ENCODE data around the gene LRMDA. TPM values are rescaled to one million over a fixed set of nuclear protein-coding genes. Genes with fewer than 3 reads are reported as not detected.
"Not testable (repeated sequence)": the region's sequence is repeated elsewhere in the genome, so short reads cannot be mapped to it uniquely, and the experiment has no call there.

LRMDA gene
- total RNA-seq, 1 donor from 2014 or later = 7.3 TPM

GRCh38 chr10:75508239-75508813, 76.9 kb downstream of the LRMDA start:
- H3K4me3 ChIP-seq (ENCODE audit: low read length in 3 of 3) = no peak overlapping the region
- no peaks in the 10 kb centered on the region for H3K4me1 ChIP-seq (ENCODE audit: control insufficient read depth in 3 of 3, insufficient read depth in 3 of 3, low read length in 3 of 3)
- H3K27me3 ChIP-seq (ENCODE audit: control insufficient read depth in 3 of 3, insufficient read depth in 3 of 3, low read length in 3 of 3) = peaks cover 0 to 3% (median 0%) of the 10 kb centered on the region in 3 donors
- no peaks in the 10 kb centered on the region for H3K9me3 ChIP-seq (ENCODE audit: control insufficient read depth in 3 of 3, low read length in 3 of 3)
- H3K36me3 ChIP-seq (ENCODE audit: control insufficient read depth in 3 of 3, insufficient read depth in 3 of 3, low read length in 3 of 3) = no peaks in the 10 kb centered on the region
- H3K27ac ChIP-seq (ENCODE audit: low read depth, low read length) = no peak overlapping the region
- H3K9ac ChIP-seq (ENCODE audit: low read depth in 1 of 3, low read length in 3 of 3) = no peak overlapping the region

- H3K36me3 ChIP-seq (ENCODE audit: control insufficient read depth in 3 of 3, insufficient read depth in 3 of 3, low read length in 3 of 3) = no peaks in the 10 kb centered on the region
- no peak overlapping the region for H3K9ac ChIP-seq (ENCODE audit: low read depth in 1 of 3, low read length in 3 of 3)
- no peak overlapping the region for H3K27ac ChIP-seq (ENCODE audit: low read depth, low read length)
- no peaks in the 10 kb centered on the region for H3K9me3 ChIP-seq (ENCODE audit: control insufficient read depth in 3 of 3, low read length in 3 of 3)
- no peaks in the 10 kb centered on the region for H3K4me1 ChIP-seq (ENCODE audit: control insufficient read depth in 3 of 3, insufficient read depth in 3 of 3, low read length in 3 of 3)
- H3K4me3 ChIP-seq (ENCODE audit: low read length in 3 of 3) = no peak overlapping the region
- H3K27me3 ChIP-seq (ENCODE audit: control insufficient read depth in 3 of 3, insufficient read depth in 3 of 3, low read length in 3 of 3) = peaks cover 0 to 4% (median 0%) of the 10 kb centered on the region in 3 donors
Observed at GRCh38 chr10:75508814-75509306, 77.4 kb downstream of the LRMDA start.

- Histone ChIP-seq H3K27ac (ENCODE audit: low read depth, low read length) (no peak overlapping the region), H3K27me3 (ENCODE audit: control insufficient read depth in 3 of 3, insufficient read depth in 3 of 3, low read length in 3 of 3) (peaks cover 0 to 4% (median 0%) of the 10 kb centered on the region in 3 donors), H3K9ac (ENCODE audit: low read depth in 1 of 3, low read length in 3 of 3) (no peak overlapping the region), H3K4me3 (ENCODE audit: low read length in 3 of 3) (no peak overlapping the region), H3K4me1 (ENCODE audit: control insufficient read depth in 3 of 3, insufficient read depth in 3 of 3, low read length in 3 of 3) (no peaks in the 10 kb centered on the region), H3K36me3 (ENCODE audit: control insufficient read depth in 3 of 3, insufficient read depth in 3 of 3, low read length in 3 of 3) (no peaks in the 10 kb centered on the region), H3K9me3 (ENCODE audit: control insufficient read depth in 3 of 3, low read length in 3 of 3) (no peaks in the 10 kb centered on the region)
Observed at GRCh38 chr10:75509706-75510105, 78.3 kb downstream of the LRMDA start.

- no peaks in the 10 kb centered on the region for H3K36me3 ChIP-seq (ENCODE audit: control insufficient read depth in 3 of 3, insufficient read depth in 3 of 3, low read length in 3 of 3)
- H3K9me3 ChIP-seq (ENCODE audit: control insufficient read depth in 3 of 3, low read length in 3 of 3) = no peaks in the 10 kb centered on the region
- H3K27me3 ChIP-seq (ENCODE audit: control insufficient read depth in 3 of 3, insufficient read depth in 3 of 3, low read length in 3 of 3) = peaks cover 0 to 4% (median 0%) of the 10 kb centered on the region in 3 donors
- H3K4me1 ChIP-seq (ENCODE audit: control insufficient read depth in 3 of 3, insufficient read depth in 3 of 3, low read length in 3 of 3) = no peaks in the 10 kb centered on the region
- no peak overlapping the region for H3K27ac ChIP-seq (ENCODE audit: low read depth, low read length)
- H3K4me3 ChIP-seq (ENCODE audit: low read length in 3 of 3) = no peak overlapping the region
- H3K9ac ChIP-seq (ENCODE audit: low read depth in 1 of 3, low read length in 3 of 3) = no peak overlapping the region
Observed at GRCh38 chr10:75511011-75511410, 79.6 kb downstream of the LRMDA start.

GRCh38 chr10:75512203-75512933, 80.9 kb downstream of the LRMDA start:
- Histone ChIP-seq H3K27ac (ENCODE audit: low read depth, low read length) (no peak overlapping the region), H3K4me3 (ENCODE audit: low read length in 3 of 3) (no peak overlapping the region), H3K9ac (ENCODE audit: low read depth in 1 of 3, low read length in 3 of 3) (no peak overlapping the region), H3K9me3 (ENCODE audit: control insufficient read depth in 3 of 3, low read length in 3 of 3) (no peaks in the 10 kb centered on the region), H3K36me3 (ENCODE audit: control insufficient read depth in 3 of 3, insufficient read depth in 3 of 3, low read length in 3 of 3) (no peaks in the 10 kb centered on the region), H3K4me1 (ENCODE audit: control insufficient read depth in 3 of 3, insufficient read depth in 3 of 3, low read length in 3 of 3) (no peaks in the 10 kb centered on the region), H3K27me3 (ENCODE audit: control insufficient read depth in 3 of 3, insufficient read depth in 3 of 3, low read length in 3 of 3) (peaks cover 0 to 4% (median 0%) of the 10 kb centered on the region in 3 donors)

GRCh38 chr10:75513292-75513885, 82.0 kb downstream of the LRMDA start:
- H3K36me3 ChIP-seq (ENCODE audit: control insufficient read depth in 3 of 3, insufficient read depth in 3 of 3, low read length in 3 of 3) = no peaks in the 10 kb centered on the region
- no peak overlapping the region for H3K4me3 ChIP-seq (ENCODE audit: low read length in 3 of 3)
- H3K9ac ChIP-seq (ENCODE audit: low read depth in 1 of 3, low read length in 3 of 3) = no peak overlapping the region
- no peak overlapping the region for H3K27ac ChIP-seq (ENCODE audit: low read depth, low read length)
- no peaks in the 10 kb centered on the region for H3K9me3 ChIP-seq (ENCODE audit: control insufficient read depth in 3 of 3, low read length in 3 of 3)
- H3K27me3 ChIP-seq (ENCODE audit: control insufficient read depth in 3 of 3, insufficient read depth in 3 of 3, low read length in 3 of 3) = peaks cover 0 to 4% (median 0%) of the 10 kb centered on the region in 3 donors
- H3K4me1 ChIP-seq (ENCODE audit: control insufficient read depth in 3 of 3, insufficient read depth in 3 of 3, low read length in 3 of 3) = no peaks in the 10 kb centered on the region

GRCh38 chr10:75514830-75515229, 83.4 kb downstream of the LRMDA start:
- no peaks in the 10 kb centered on the region for H3K9me3 ChIP-seq (ENCODE audit: control insufficient read depth in 3 of 3, low read length in 3 of 3)
- peaks cover 0 to 4% (median 0%) of the 10 kb centered on the region in 3 donors for H3K27me3 ChIP-seq (ENCODE audit: control insufficient read depth in 3 of 3, insufficient read depth in 3 of 3, low read length in 3 of 3)
- no peak overlapping the region for H3K9ac ChIP-seq (ENCODE audit: low read depth in 1 of 3, low read length in 3 of 3)
- no peaks in the 10 kb centered on the region for H3K4me1 ChIP-seq (ENCODE audit: control insufficient read depth in 3 of 3, insufficient read depth in 3 of 3, low read length in 3 of 3)
- H3K27ac ChIP-seq (ENCODE audit: low read depth, low read length) = no peak overlapping the region
- H3K4me3 ChIP-seq (ENCODE audit: low read length in 3 of 3) = no peak overlapping the region
- no peaks in the 10 kb centered on the region for H3K36me3 ChIP-seq (ENCODE audit: control insufficient read depth in 3 of 3, insufficient read depth in 3 of 3, low read length in 3 of 3)

- H3K4me1 ChIP-seq (ENCODE audit: control insufficient read depth in 3 of 3, insufficient read depth in 3 of 3, low read length in 3 of 3) = not testable (repeated sequence)
Observed at GRCh38 chr10:75516154-75516553, 84.7 kb downstream of the LRMDA start.

GRCh38 chr10:75519213-75519612, 87.8 kb downstream of the LRMDA start:
- H3K9ac ChIP-seq (ENCODE audit: low read depth in 1 of 3, low read length in 3 of 3); H3K4me3 ChIP-seq (ENCODE audit: low read length in 3 of 3); H3K36me3 ChIP-seq (ENCODE audit: control insufficient read depth in 3 of 3, insufficient read depth in 3 of 3, low read length in 3 of 3); H3K27ac ChIP-seq (ENCODE audit: low read depth, low read length); H3K27me3 ChIP-seq (ENCODE audit: control insufficient read depth in 3 of 3, insufficient read depth in 3 of 3, low read length in 3 of 3); H3K4me1 ChIP-seq (ENCODE audit: control insufficient read depth in 3 of 3, insufficient read depth in 3 of 3, low read length in 3 of 3); H3K9me3 ChIP-seq (ENCODE audit: control insufficient read depth in 3 of 3, low read length in 3 of 3): not testable (repeated sequence)

More at GRCh38 chr10:75516154-75516553, 84.7 kb downstream of the LRMDA start:
- H3K9ac ChIP-seq (ENCODE audit: low read depth in 1 of 3, low read length in 3 of 3); H3K27me3 ChIP-seq (ENCODE audit: control insufficient read depth in 3 of 3, insufficient read depth in 3 of 3, low read length in 3 of 3); H3K9me3 ChIP-seq (ENCODE audit: control insufficient read depth in 3 of 3, low read length in 3 of 3); H3K4me3 ChIP-seq (ENCODE audit: low read length in 3 of 3); H3K27ac ChIP-seq (ENCODE audit: low read depth, low read length); H3K36me3 ChIP-seq (ENCODE audit: control insufficient read depth in 3 of 3, insufficient read depth in 3 of 3, low read length in 3 of 3): not testable (repeated sequence)

- H3K27me3 ChIP-seq (ENCODE audit: control insufficient read depth in 3 of 3, insufficient read depth in 3 of 3, low read length in 3 of 3); H3K4me1 ChIP-seq (ENCODE audit: control insufficient read depth in 3 of 3, insufficient read depth in 3 of 3, low read length in 3 of 3); H3K27ac ChIP-seq (ENCODE audit: low read depth, low read length); H3K4me3 ChIP-seq (ENCODE audit: low read length in 3 of 3); H3K9ac ChIP-seq (ENCODE audit: low read depth in 1 of 3, low read length in 3 of 3); H3K36me3 ChIP-seq (ENCODE audit: control insufficient read depth in 3 of 3, insufficient read depth in 3 of 3, low read length in 3 of 3); H3K9me3 ChIP-seq (ENCODE audit: control insufficient read depth in 3 of 3, low read length in 3 of 3): not testable (repeated sequence)
Observed at GRCh38 chr10:75521194-75521829, 89.9 kb downstream of the LRMDA start.
